Measurements from ENCODE around the gene MS4A4A.
"Not testable (repeated sequence)": the region's sequence is repeated elsewhere in the genome, so short reads cannot be mapped to it uniquely, and the experiment has no call there.

MS4A4A gene

GRCh38 chr11:60280412-60280811, at the start of gene MS4A4A:
Gene MS4A4A (plus strand): TSS chr11:60280666. CDS start chr11:60280676, 10 bp downstream.
- DNase-seq: no peak

- DNase-seq: no peak
Observed at GRCh38 chr11:60230681-60231080, 49.8 kb upstream of the MS4A4A start.

- DNase-seq: no peak
Observed at GRCh38 chr11:60235321-60235720, 45.1 kb upstream of the MS4A4A start.

GRCh38 chr11:60240662-60241061, 39.8 kb upstream of the MS4A4A start:
- DNase-seq: no peak

- no peak for DNase-seq
Observed at GRCh38 chr11:60241786-60242185, 38.7 kb upstream of the MS4A4A start.

GRCh38 chr11:60242740-60243239, 37.7 kb upstream of the MS4A4A start, which contains the start of gene MS4A4E:
Gene MS4A4E (minus strand): TSS chr11:60243137. CDS start chr11:60230055, 13,082 bp downstream.
- DNase-seq: no peak

GRCh38 chr11:60251485-60252212, 28.8 kb upstream of the MS4A4A start:
- DNase-seq: no peak

- DNase-seq: no peak
Observed at GRCh38 chr11:60252213-60253108, 28.0 kb upstream of the MS4A4A start.

- DNase-seq: no peak
Observed at GRCh38 chr11:60257956-60258722, 22.3 kb upstream of the MS4A4A start.

GRCh38 chr11:60261014-60261413, 19.5 kb upstream of the MS4A4A start:
- no peak for DNase-seq

GRCh38 chr11:60263402-60263801, 17.1 kb upstream of the MS4A4A start:
- no peak for DNase-seq

GRCh38 chr11:60264644-60265043, 15.8 kb upstream of the MS4A4A start:
- DNase-seq: no peak

GRCh38 chr11:60265373-60266214, 14.9 kb upstream of the MS4A4A start:
- no peak for DNase-seq

GRCh38 chr11:60274416-60274815, 6.0 kb upstream of the MS4A4A start:
- DNase-seq: no peak

- no peak for DNase-seq
Observed at GRCh38 chr11:60281485-60281884, 1.0 kb downstream of the MS4A4A start.

- DNase-seq: no peak
Observed at GRCh38 chr11:60282286-60282685, 1.8 kb downstream of the MS4A4A start.

- DNase-seq: not testable (repeated sequence)
Observed at GRCh38 chr11:60285411-60286126, 5.1 kb downstream of the MS4A4A start.

- no peak for DNase-seq
Observed at GRCh38 chr11:60288531-60288930, 8.1 kb downstream of the MS4A4A start.

- no peak for DNase-seq
Observed at GRCh38 chr11:60292145-60292544, 11.7 kb downstream of the MS4A4A start.

GRCh38 chr11:60301178-60301577, 20.7 kb downstream of the MS4A4A start:
- no peak for DNase-seq

- not testable (repeated sequence) for DNase-seq
Observed at GRCh38 chr11:60301884-60302283, 21.4 kb downstream of the MS4A4A start.

All from amniotic stem cell (primary cell).